ENCODE measurements around the gene AGPS.

The AGPS gene

GRCh38 chr2:177383935-177384334 lies 8.6 kb upstream of the AGPS start:
- in situ Hi-C loops (cut with HindIII; ENCODE audit: low sequenced_read_pairs), result no loop called here

GRCh38 chr2:177385151-177385550 lies 7.4 kb upstream of the AGPS start:
- in situ Hi-C loops (cut with HindIII; ENCODE audit: low sequenced_read_pairs), result no loop called here

GRCh38 chr2:177391822-177392372 lies 676 bp upstream of the AGPS start:
- in situ Hi-C loops (cut with HindIII; ENCODE audit: low sequenced_read_pairs), result no loop called here

- in situ Hi-C loops (cut with HindIII; ENCODE audit: low sequenced_read_pairs), result no loop called here
Measured at GRCh38 chr2:177393203-177393755, 706 bp downstream of the AGPS start.

- in situ Hi-C loops (cut with HindIII; ENCODE audit: low sequenced_read_pairs), result no loop called here
Measured at GRCh38 chr2:177393824-177394593, 1.4 kb downstream of the AGPS start.

GRCh38 chr2:177394594-177394973 lies 2.0 kb downstream of the AGPS start:
- in situ Hi-C loops (cut with HindIII; ENCODE audit: low sequenced_read_pairs), result no loop called here

- in situ Hi-C loops (cut with HindIII; ENCODE audit: low sequenced_read_pairs), result no loop called here
Measured at GRCh38 chr2:177395351-177396065, 2.9 kb downstream of the AGPS start.

GRCh38 chr2:177396703-177397460 lies 4.3 kb downstream of the AGPS start:
- in situ Hi-C loops (cut with HindIII; ENCODE audit: low sequenced_read_pairs), result no loop called here

GRCh38 chr2:177397481-177398289 lies 5.1 kb downstream of the AGPS start:
- in situ Hi-C loops (cut with HindIII; ENCODE audit: low sequenced_read_pairs), result no loop called here

- in situ Hi-C loops (cut with HindIII; ENCODE audit: low sequenced_read_pairs), result no loop called here
Measured at GRCh38 chr2:177398290-177398683, 5.7 kb downstream of the AGPS start.

- in situ Hi-C loops (cut with HindIII; ENCODE audit: low sequenced_read_pairs), result no loop called here
Measured at GRCh38 chr2:177398791-177399190, 6.2 kb downstream of the AGPS start.

GRCh38 chr2:177399376-177399775 lies 6.8 kb downstream of the AGPS start:
- in situ Hi-C loops (cut with HindIII; ENCODE audit: low sequenced_read_pairs), result no loop called here

- in situ Hi-C loops (cut with HindIII; ENCODE audit: low sequenced_read_pairs), result no loop called here
Measured at GRCh38 chr2:177400337-177400923, 7.9 kb downstream of the AGPS start.

GRCh38 chr2:177402096-177402495 lies 9.5 kb downstream of the AGPS start:
- in situ Hi-C loops (cut with HindIII; ENCODE audit: low sequenced_read_pairs), result no loop called here

- in situ Hi-C loops (cut with HindIII; ENCODE audit: low sequenced_read_pairs), result no loop called here
Measured at GRCh38 chr2:177403838-177404237, 11.3 kb downstream of the AGPS start.

GRCh38 chr2:177404243-177404642 lies 11.7 kb downstream of the AGPS start:
- in situ Hi-C loops (cut with HindIII; ENCODE audit: low sequenced_read_pairs), result no loop called here

GRCh38 chr2:177405029-177405692 lies 12.6 kb downstream of the AGPS start:
- in situ Hi-C loops (cut with HindIII; ENCODE audit: low sequenced_read_pairs), result no loop called here

GRCh38 chr2:177406182-177406581 lies 13.6 kb downstream of the AGPS start:
- in situ Hi-C loops (cut with HindIII; ENCODE audit: low sequenced_read_pairs), result no loop called here

- in situ Hi-C loops (cut with HindIII; ENCODE audit: low sequenced_read_pairs), result no loop called here
Measured at GRCh38 chr2:177407031-177407430, 14.5 kb downstream of the AGPS start.

Data from DLD1 (cell line).